WTC11 (cell line): ENCODE results near the gene MID1IP1. TPM values are rescaled to one million over a fixed set of nuclear protein-coding genes. Genes with fewer than 3 reads are reported as not detected.

Experiments used
- ATAC-seq: fragments of 200-7000 bp; cut with Tn5 transposase; 2 replicates; pipeline ENCODE4 v1.10.0; 2021; ENCODE audit warnings: mild to moderate bottlenecking, moderate library complexity
- CTCF ChIA-PET: fragments of 300-600 bp; sonication (Branson Sonifier 250); formaldehyde crosslinking; loops from one replicate; lab custom pipeline; 2021; ENCODE audit warnings: antibody characterized with exemption; lab: Charles Lee
- POLR2A ChIA-PET: fragments of 350-600 bp; sonication (Branson Sonifier 250); formaldehyde crosslinking; loops from one replicate; lab custom pipeline; 2021; ENCODE audit warnings: antibody characterized with exemption; lab: Charles Lee
- DNase-seq: peaks from one replicate; pipeline ENCODE4 v3.0.0; 2021; ENCODE audit warnings: low spot score
- H3K27ac Mint-ChIP-seq: 2 replicates; pipeline ENCODE4 v1.8.0; 2021; ENCODE audit warnings: mixed read lengths
- H3K27me3 Mint-ChIP-seq: 2 replicates; pipeline ENCODE4 v1.8.0; 2021; ENCODE audit warnings: low read depth, mild to moderate bottlenecking, moderate library complexity, mixed read lengths
- H3K36me3 Mint-ChIP-seq: 2 replicates; pipeline ENCODE4 v1.8.0; 2021; ENCODE audit warnings: mixed read lengths
- H3K4me1 Mint-ChIP-seq: 2 replicates; pipeline ENCODE4 v1.8.0; 2022; ENCODE audit warnings: mixed read lengths
- H3K4me3 Mint-ChIP-seq: 2 replicates; pipeline ENCODE4 v1.8.0; 2021; ENCODE audit warnings: mild to moderate bottlenecking, moderate library complexity, mixed read lengths
- H3K9me3 Mint-ChIP-seq: 2 replicates; pipeline ENCODE4 v1.8.0; 2021; ENCODE audit warnings: mixed read lengths
- ATF2 ChIP-seq: sonication (generic); formaldehyde crosslinking; IDR thresholded peaks from 2 replicates; pipeline ENCODE4 v1.8.1; 2022; ENCODE audit warnings: low read depth, missing genetic modification reagents, borderline replicate concordance
- ATF6 ChIP-seq: sonication (generic); formaldehyde crosslinking; IDR thresholded peaks from 2 replicates; pipeline ENCODE4 v1.8.1; 2023; ENCODE audit warnings: mild to moderate bottlenecking, missing genetic modification reagents
- CDX4 ChIP-seq: fragments of 250-450 bp; sonication (Bioruptor Pico); IDR thresholded peaks from 2 replicates; pipeline ENCODE4 v1.9.0; 2021; ENCODE audit warnings: moderate library complexity, mild to moderate bottlenecking, inconsistent platforms, borderline replicate concordance
- CREB1 ChIP-seq: sonication (generic); formaldehyde crosslinking; IDR thresholded peaks from 2 replicates; pipeline ENCODE4 v1.8.0; 2023; ENCODE audit warnings: mild to moderate bottlenecking, missing genetic modification reagents
- CTCF ChIP-seq: fragments of 200-600 bp; IDR thresholded peaks from 2 replicates; pipeline ENCODE4 v1.8.0; 2022; ENCODE audit warnings: antibody characterized with exemption
- E2F1 ChIP-seq: sonication (generic); formaldehyde crosslinking; IDR thresholded peaks from 2 replicates; pipeline ENCODE4 v1.8.0; 2022; ENCODE audit warnings: mild to moderate bottlenecking, missing genetic modification reagents
- E2F4 ChIP-seq: sonication (generic); formaldehyde crosslinking; IDR thresholded peaks from 2 replicates; pipeline ENCODE4 v1.8.1; 2022; ENCODE audit warnings: low read depth, mild to moderate bottlenecking, moderate library complexity, missing genetic modification reagents, borderline replicate concordance
- E2F5 ChIP-seq: sonication (generic); formaldehyde crosslinking; IDR thresholded peaks from 2 replicates; pipeline ENCODE4 v1.8.1; 2022; ENCODE audit warnings: mild to moderate bottlenecking, moderate library complexity, missing genetic modification reagents
- ETV6 ChIP-seq: sonication (generic); formaldehyde crosslinking; IDR thresholded peaks from 2 replicates; pipeline ENCODE4 v1.8.1; 2022; ENCODE audit warnings: mild to moderate bottlenecking, missing genetic modification reagents
- JAZF1 ChIP-seq: fragments of 250-450 bp; sonication (Bioruptor Pico); IDR thresholded peaks from 2 replicates; pipeline ENCODE4 v1.9.0; 2021; ENCODE audit warnings: moderate library complexity, mild to moderate bottlenecking, inconsistent platforms
- MAX ChIP-seq: sonication (generic); formaldehyde crosslinking; IDR thresholded peaks from 2 replicates; pipeline ENCODE4 v1.8.0; 2022; ENCODE audit warnings: mild to moderate bottlenecking, missing genetic modification reagents
- PREB ChIP-seq: sonication (generic); formaldehyde crosslinking; IDR thresholded peaks from 2 replicates; pipeline ENCODE4 v1.8.1; 2022; ENCODE audit warnings: mild to moderate bottlenecking, missing genetic modification reagents, moderate library complexity, borderline replicate concordance
- PRRX2 ChIP-seq: fragments of 250-450 bp; sonication (Bioruptor Pico); IDR thresholded peaks from 2 replicates; pipeline ENCODE4 v1.8.0; 2021; ENCODE audit warnings: mild to moderate bottlenecking
- RELA ChIP-seq: sonication (generic); formaldehyde crosslinking; IDR thresholded peaks from 2 replicates; pipeline ENCODE4 v1.8.1; 2022; ENCODE audit warnings: missing genetic modification reagents, mild to moderate bottlenecking, borderline replicate concordance
- SMAD3 ChIP-seq: sonication (generic); formaldehyde crosslinking; IDR thresholded peaks from 2 replicates; pipeline ENCODE4 v1.8.0; 2022; ENCODE audit warnings: missing genetic modification reagents, mild to moderate bottlenecking, borderline replicate concordance
- SMAD4 ChIP-seq: sonication (generic); formaldehyde crosslinking; IDR thresholded peaks from 2 replicates; pipeline ENCODE4 v1.8.0; 2022; ENCODE audit warnings: mild to moderate bottlenecking, missing genetic modification reagents
- SOX15 ChIP-seq: fragments of 250-450 bp; sonication (Bioruptor Pico); IDR thresholded peaks from 2 replicates; pipeline ENCODE4 v1.9.0; 2021; ENCODE audit warnings: mild to moderate bottlenecking
- SP1 ChIP-seq: sonication (generic); formaldehyde crosslinking; conservative IDR thresholded peaks from 2 replicates; pipeline ENCODE4 v1.8.1; 2022; ENCODE audit warnings: missing genetic modification reagents
- TCF7 ChIP-seq: sonication (generic); formaldehyde crosslinking; IDR thresholded peaks from 2 replicates; pipeline ENCODE4 v1.8.0; 2022; ENCODE audit warnings: mild to moderate bottlenecking, low read depth, missing genetic modification reagents, moderate library complexity
- TEAD1 ChIP-seq: sonication (generic); formaldehyde crosslinking; IDR thresholded peaks from 2 replicates; pipeline ENCODE4 v1.8.0; 2022; ENCODE audit warnings: mild to moderate bottlenecking, missing genetic modification reagents
- ZNF281 ChIP-seq: sonication (generic); formaldehyde crosslinking; IDR thresholded peaks from 2 replicates; pipeline ENCODE4 v1.8.0; 2023; ENCODE audit warnings: mild to moderate bottlenecking, missing genetic modification reagents
- total RNA-seq: library from RNA; stranded (reverse); gene quantifications from 3 replicates; pipeline ENCODE4 v1.2.3, GENCODE V29; 2021

MID1IP1 gene
- total RNA-seq, 1 experiment from 2014 or later = 118 TPM

GRCh38 chrX:38774249-38774648 is 27.0 kb upstream of the MID1IP1 start (continued):
- TF ChIP-seq CDX4 (CRISPR knock-in tag) (no peak), ZNF281 (no peak), TCF7 (no peak), RELA (no peak), PRRX2 (CRISPR knock-in tag) (no peak), JAZF1 (CRISPR knock-in tag) (no peak), ATF2 (CRISPR knock-in tag) (no peak)

- POLR2A ChIA-PET = no interaction called here
- Mint-ChIP-seq H3K27ac (no peak overlapping the region), H3K9me3 (no peaks in the 10 kb centered on the region), H3K4me1 (peaks cover 6% of the 10 kb centered on the region; the same call in 1 of the 2 replicates), H3K27me3 (no peaks in the 10 kb centered on the region), H3K4me3 (no peak overlapping the region), H3K36me3 (peaks cover 5% of the 10 kb centered on the region; the same call in 1 of the 2 replicates)
- ATAC-seq = no peak
- CTCF ChIA-PET = no interaction called here
- no peak for DNase-seq
- TF ChIP-seq SOX15 = no peak
- TF ChIP-seq ATF6 (CRISPR knock-in tag) = no peak
- no peak for TF ChIP-seq ETV6
- no peak for TF ChIP-seq SMAD3 (CRISPR knock-in tag)
- no peak for TF ChIP-seq CREB1
- TF ChIP-seq SMAD4 (CRISPR knock-in tag) = no peak
- no peak for TF ChIP-seq E2F5 (CRISPR knock-in tag)
- no peak for TF ChIP-seq TEAD1 (CRISPR knock-in tag)
- TF ChIP-seq PREB (CRISPR knock-in tag) = no peak
- TF ChIP-seq PRRX2 (CRISPR knock-in tag) = no peak
- no peak for TF ChIP-seq CTCF
- no peak for TF ChIP-seq SP1 (CRISPR knock-in tag)
- no peak for TF ChIP-seq TCF7
- no peak for TF ChIP-seq MAX
- TF ChIP-seq ATF2 (CRISPR knock-in tag) = no peak
- no peak for TF ChIP-seq E2F1 (CRISPR knock-in tag)
- TF ChIP-seq E2F4 (CRISPR knock-in tag) = no peak
These were observed 4.3 kb upstream of the MID1IP1 start for GRCh38 chrX:38796946-38797345.
